Activated T-cell treated with anti-CD3 and anti-CD28 coated beads for 48 hours (primary cell): ENCODE results near the gene OPRM1.

Experiments used
- DNase-seq: peaks from one replicate; pipeline ENCODE4 v3.0.0-alpha.2; 2020; ENCODE audit warnings: low read depth

OPRM1 gene

DNA sequence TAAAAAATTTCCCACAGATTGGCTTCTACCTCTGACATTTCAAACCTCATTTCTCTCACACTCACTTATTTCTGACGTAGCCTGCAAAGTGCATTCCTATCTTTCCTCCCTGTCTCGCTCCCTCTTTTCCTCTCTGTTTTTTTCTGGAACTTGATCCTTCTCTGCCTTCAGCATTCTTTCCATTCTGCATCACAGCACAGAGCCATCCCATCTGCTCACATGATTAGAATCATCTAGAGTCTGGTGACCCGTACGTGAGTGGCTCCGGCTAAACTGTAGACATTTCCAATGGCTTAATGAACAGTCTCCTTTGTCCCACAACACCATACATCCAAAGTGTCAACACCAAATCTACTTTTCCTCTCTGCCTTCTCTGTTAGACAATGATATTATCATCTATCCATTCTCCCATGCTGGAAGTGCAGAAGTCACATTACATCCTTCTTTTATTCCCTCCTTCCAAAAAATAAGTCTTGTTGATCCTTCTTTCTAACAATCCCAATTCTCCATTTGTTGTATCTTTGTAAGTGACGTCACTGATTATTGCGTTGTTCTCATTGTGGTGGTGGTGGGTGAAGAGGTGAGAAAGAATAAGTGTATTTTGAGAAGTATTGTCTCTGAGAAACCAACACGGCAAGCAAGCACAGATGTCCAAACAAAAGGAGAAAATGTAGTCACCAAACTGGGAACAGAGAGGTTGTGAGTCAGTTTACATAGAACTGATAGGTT lies 41.6 kb downstream of the OPRM1 start:
- no peak for DNase-seq

- DNase-seq = no peak
These were observed 47.5 kb downstream of the OPRM1 start for GRCh38 chr6:154086510-154086909.

- no peak for DNase-seq
These were observed 53.4 kb downstream of the OPRM1 start for GRCh38 chr6:154092326-154092962.

GRCh38 chr6:154093231-154094044 lies 54.4 kb downstream of the OPRM1 start:
- DNase-seq = no peak

- DNase-seq = no peak
These were observed 56.5 kb downstream of the OPRM1 start for GRCh38 chr6:154095571-154095970.

DNA sequence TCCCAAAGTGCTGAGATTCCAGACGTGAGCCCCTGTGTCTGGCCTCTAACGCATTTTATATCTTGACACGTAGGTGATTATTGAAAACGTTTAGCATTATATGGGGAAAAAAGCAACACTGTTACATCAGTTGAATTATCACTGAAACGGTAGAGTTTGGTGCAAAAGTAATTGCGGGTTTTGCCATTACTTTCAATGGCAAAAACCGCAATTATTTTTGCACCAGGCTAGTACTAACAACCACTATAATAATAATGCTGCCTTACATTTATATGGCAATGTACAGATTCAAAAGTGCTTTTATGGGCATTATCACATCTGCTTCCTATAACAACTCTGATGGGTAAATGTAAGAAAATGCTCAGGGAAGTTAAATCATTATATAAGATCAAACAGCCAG lies 57.3 kb downstream of the OPRM1 start:
- DNase-seq = no peak

DNA sequence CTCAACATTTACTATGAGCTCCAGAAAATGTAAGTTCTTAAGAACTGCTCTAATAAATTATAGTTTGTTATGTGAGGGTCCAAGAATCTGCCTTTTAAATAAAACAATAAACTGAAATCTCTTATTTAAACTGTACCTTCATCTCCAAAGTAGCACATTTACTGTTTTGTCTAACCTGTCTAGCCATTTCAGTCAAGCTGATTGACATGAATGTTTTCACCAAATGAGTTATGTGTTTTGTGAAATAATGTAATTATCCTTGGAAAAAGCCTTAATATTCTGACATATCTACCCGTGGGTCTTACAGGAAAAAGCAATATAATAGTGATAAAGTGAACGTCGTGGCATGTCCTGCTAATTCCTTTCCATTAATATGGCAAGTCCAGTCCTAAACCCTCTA lies 57.8 kb downstream of the OPRM1 start:
- DNase-seq = no peak

- no peak for DNase-seq
These were observed 60.2 kb downstream of the OPRM1 start for GRCh38 chr6:154099211-154099610.

DNA sequence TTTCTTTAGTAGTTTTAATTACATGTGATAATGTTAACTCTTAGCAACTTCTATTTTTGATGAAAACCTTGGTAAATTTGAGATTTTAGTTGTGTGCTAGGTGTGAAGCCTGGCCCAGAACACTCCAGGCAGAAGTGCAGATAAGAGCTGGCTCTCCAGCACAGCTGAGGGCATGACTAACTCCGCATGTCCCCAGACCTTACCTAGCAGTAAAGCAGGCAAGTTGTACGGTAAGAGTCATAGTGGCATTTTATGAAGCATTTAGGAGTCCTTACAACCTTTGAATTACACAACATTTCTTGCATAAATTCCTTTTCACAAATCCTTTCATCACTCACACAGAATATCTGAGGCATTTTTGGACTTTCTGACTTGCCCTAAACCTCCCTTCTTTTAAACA lies 67.2 kb downstream of the OPRM1 start:
- DNase-seq = no peak

GRCh38 chr6:154111025-154111424 lies 72.0 kb downstream of the OPRM1 start:
- DNase-seq = no peak

DNA sequence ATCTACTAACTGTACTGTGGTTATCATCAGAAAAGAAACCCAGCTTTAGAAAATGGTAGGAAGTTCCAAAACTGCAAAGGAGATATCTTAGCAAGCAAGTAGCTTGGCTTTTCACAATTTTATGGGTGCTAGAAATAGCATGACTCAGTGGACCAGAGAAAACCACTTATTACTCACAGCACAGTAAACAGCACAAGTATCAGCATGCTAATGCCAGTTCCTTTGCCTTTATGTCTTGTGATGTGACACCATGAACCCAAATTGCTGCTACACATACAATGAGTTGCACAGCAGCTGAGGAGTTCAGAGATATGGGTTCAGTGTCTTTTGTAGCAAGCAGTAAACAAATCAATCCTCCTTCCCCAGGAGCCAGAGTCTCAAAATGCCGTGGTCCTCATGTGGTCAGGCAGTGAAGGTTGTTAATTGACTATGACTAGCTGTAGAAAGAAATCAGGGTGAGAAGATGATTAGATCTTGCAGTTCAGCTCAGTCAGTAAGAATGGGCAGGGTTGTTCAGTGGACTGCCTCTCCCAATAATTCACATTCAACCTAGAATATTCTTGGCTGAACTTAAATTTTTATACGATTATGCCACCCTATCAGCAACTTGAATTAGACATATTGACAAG lies 73.3 kb downstream of the OPRM1 start:
- DNase-seq = no peak

- no peak for DNase-seq
These were observed 74.4 kb downstream of the OPRM1 start for GRCh38 chr6:154113392-154113791.

GRCh38 chr6:154117485-154117884 lies 78.4 kb downstream of the OPRM1 start:
- DNase-seq = no peak

GRCh38 chr6:154122195-154122925 lies 83.3 kb downstream of the OPRM1 start:
- no peak for DNase-seq

GRCh38 chr6:154123155-154123956 lies 84.3 kb downstream of the OPRM1 start:
- DNase-seq = no peak

GRCh38 chr6:154125421-154125820 lies 86.4 kb downstream of the OPRM1 start:
- no peak for DNase-seq

DNA sequence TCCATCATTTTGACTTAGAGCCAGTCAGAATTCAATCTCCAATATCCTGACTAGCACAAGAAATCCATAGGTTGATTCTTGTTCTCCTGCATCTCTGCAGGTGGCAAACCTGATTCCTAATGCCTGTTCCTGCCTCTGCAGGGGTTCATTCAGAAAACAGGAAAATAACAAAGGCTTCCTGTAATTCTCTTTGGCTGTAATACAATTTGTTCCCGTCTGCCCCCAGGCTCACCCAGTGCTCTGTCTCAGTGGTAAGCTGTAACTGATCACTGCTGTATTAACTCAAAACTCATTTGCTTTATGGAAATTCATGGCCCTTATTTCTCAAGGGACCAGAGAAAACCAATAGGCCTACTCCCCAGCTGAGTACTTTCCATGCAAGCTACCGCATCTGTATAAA lies 88.6 kb downstream of the OPRM1 start:
- no peak for DNase-seq

DNA sequence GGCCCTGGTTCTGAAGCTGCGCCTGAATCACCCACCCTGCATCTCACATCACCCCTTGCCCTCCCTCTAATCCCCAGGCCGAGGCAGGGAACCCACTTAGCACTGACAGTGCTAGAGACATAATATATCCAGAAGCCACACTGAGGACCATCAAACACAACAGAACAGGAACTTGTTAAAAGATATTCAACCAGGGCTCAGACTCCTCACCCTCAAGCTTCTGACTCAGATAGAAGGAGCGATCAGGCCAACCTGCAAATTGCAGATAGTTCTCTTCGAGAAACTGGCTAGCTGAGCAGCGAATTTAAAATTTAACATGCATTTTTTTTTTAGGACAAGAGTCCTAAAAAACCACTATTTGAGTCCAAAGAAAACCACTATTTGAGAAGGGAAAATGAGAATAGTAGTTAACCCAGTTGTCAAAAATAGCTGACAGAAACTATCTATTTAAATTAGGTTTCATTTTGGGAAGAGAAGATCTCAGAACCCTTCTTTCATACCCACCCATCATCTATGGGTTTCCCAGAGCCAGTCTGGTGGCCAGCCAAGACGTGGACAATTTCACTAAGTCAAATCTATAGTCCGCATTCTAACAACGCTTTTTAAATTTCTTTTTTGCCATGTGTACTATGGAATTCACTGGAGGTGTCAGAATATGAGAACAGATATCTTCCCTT lies 95.6 kb downstream of the OPRM1 start:
- DNase-seq = no peak

GRCh38 chr6:154138793-154139192 lies 99.8 kb downstream of the OPRM1 start:
- no peak for DNase-seq

DNA sequence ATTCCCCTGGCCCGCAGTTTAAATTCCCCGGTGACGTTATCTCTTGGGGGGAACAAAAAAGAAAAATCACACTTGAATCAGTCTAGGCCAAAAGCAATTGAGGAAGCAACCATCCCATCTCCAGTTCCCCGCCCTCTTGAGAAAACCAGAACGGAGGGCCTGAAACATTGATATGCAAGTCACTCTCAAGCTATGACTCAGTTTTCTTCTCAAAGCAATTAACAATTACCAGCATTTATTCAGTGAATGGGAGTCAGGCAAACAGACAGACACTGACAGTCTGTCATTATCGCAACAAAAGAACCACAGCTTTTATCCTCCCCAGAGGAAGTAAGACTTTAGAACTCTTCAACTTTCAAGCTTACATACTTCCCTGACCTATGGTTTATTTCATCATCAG lies 100.9 kb downstream of the OPRM1 start:
- DNase-seq = no peak

- no peak for DNase-seq
These were observed 101.7 kb downstream of the OPRM1 start for GRCh38 chr6:154140743-154141142.
